Measurements from ENCODE around the gene GNG7. TPM values are rescaled to one million over a fixed set of nuclear protein-coding genes. Genes with fewer than 3 reads are reported as not detected.
"Not testable (repeated sequence)": the region's sequence is repeated elsewhere in the genome, so short reads cannot be mapped to it uniquely, and the experiment has no call there.

GNG7 gene
- total RNA-seq, 1 donor from 2014 or later: 0.96 TPM

DNA sequence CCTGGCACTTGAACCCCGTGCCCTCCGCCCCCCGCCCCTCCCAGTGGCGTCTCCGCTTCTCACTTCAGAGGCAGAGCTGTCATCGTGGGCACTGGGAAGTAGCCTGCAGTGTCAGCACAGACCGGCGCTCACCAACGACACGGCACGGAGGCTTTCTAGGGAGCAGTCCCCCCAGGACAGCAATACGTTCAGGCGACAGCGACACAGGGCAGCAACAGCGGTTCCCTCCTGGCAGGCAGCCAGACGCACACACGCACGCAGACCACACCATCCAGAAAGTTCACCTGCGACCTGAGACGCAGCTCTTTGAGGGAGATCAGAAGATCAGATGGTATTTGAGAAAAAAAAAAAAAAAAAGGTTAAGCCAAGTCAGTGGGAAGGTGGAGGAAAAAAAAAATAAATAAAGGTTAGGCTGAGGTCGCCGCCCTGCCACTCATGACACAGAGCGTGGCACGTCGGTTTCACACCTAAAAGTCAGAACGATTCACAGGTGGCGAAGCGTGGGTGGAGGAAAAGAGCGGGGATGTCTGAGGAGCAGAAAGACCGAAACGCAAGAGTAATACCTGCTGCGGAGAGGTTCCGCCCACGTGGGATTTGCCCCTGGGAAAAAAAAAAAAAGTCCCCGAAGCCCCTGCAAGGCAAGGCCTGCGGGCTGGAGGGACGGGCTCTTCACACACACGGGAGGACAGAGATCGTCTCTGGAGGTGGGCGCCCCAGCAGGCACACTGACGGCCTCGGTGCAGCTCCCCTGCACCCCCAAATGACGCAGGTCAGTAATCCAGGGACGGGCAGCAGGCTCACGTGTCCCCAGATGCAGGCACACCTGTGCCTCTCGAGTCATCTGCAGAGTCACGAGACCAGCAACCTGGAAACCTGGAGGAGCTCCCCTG is 94.5 kb downstream of the GNG7 start:
- DNase-seq (ENCODE audit: low spot score in 2 of 2): peak in 1 of 2 donors; percentile 63
- Histone ChIP-seq H3K27me3 (no peaks in the 10 kb centered on the region), H3K4me1 (peaks cover 3 to 12% of the 10 kb centered on the region in 2 donors), H3K36me3 (no peaks in the 10 kb centered on the region), H3K4me3 (no peak overlapping the region), H3K9me3 (no peaks in the 10 kb centered on the region), H3K27ac (no peak overlapping the region)
- intact Hi-C loops (cut with DNase I): no loop called here
- TF ChIP-seq, protein P1, sequence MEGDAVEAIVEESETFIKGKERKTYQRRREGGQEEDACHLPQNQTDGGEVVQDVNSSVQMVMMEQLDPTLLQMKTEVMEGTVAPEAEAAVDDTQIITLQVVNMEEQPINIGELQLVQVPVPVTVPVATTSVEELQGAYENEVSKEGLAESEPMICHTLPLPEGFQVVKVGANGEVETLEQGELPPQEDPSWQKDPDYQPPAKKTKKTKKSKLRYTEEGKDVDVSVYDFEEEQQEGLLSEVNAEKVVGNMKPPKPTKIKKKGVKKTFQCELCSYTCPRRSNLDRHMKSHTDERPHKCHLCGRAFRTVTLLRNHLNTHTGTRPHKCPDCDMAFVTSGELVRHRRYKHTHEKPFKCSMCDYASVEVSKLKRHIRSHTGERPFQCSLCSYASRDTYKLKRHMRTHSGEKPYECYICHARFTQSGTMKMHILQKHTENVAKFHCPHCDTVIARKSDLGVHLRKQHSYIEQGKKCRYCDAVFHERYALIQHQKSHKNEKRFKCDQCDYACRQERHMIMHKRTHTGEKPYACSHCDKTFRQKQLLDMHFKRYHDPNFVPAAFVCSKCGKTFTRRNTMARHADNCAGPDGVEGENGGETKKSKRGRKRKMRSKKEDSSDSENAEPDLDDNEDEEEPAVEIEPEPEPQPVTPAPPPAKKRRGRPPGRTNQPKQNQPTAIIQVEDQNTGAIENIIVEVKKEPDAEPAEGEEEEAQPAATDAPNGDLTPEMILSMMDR (IDR thresholded peaks at IDR 0.05): no peak

DNA sequence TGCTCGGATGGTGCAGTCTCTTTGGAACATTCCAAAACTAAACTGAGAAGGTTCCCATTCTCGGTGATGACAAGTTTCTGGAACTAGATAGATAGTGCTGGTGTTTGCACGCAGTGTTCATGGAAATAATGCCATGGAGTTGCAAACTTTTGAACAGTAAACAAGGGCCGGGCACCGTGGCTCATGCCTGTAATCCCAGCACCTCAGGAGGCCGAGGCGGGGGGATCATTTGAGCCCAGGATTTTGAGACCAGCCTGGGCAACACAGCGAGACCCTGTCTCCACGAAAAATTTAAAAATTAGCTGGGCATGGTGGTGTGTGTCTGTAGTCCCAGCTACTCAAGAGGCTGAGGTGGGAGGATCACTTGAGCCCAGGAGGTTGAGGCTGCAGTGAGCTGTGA is 95.7 kb downstream of the GNG7 start:
- H3K4me1 ChIP-seq: peaks cover 7 to 21% of the 10 kb centered on the region in 2 donors
- H3K4me3 ChIP-seq; H3K27me3 ChIP-seq; intact Hi-C loops (cut with DNase I); H3K36me3 ChIP-seq; H3K9me3 ChIP-seq; H3K27ac ChIP-seq: not testable (repeated sequence)
- peak in 1 of 2 donors; percentile 30 for DNase-seq (ENCODE audit: low spot score in 2 of 2)

- H3K36me3 ChIP-seq; H3K4me3 ChIP-seq; intact Hi-C loops (cut with DNase I); H3K9me3 ChIP-seq; H3K27ac ChIP-seq; H3K27me3 ChIP-seq: not testable (repeated sequence)
- DNase-seq (ENCODE audit: low spot score in 2 of 2): peak in 1 of 2 donors; percentile 56
- peaks cover 11 to 21% of the 10 kb centered on the region in 2 donors for H3K4me1 ChIP-seq
Observed at GRCh38 chr19:2605889-2606288, 96.6 kb downstream of the GNG7 start.

DNA sequence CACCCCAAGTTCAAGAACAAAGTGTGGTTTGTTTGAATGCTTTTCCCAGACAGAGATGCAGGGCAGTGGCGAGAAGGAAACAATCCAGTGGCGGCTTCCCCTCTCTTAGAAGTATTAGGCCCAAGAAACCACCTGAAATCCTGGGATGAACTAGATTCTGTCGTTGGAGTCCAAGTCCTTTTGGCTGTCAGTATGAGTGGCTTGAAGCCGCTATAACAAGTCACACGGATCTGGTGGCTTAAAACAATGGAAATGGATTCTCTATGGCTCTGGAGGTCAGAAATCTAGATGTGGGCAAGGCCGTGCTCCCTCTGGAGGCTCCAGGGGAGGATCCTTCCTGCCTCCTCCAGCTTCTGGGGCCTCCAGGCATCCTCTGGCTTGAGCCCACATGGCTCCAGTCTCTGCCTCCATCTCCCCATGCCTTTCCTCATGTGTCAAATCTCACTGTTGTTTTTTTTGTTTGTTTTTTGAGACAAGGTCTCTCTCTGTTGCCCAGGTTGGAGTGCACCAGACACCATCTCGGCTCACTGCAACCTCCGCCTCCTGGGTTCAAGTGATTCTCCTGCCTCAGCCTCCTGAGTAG is 97.7 kb downstream of the GNG7 start:
- Histone ChIP-seq H3K27me3 (no peaks in the 10 kb centered on the region), H3K9me3 (no peaks in the 10 kb centered on the region), H3K4me1 (peaks cover 11 to 18% of the 10 kb centered on the region in 2 donors), H3K27ac (peak overlapping the region; percentile 92 to 97), H3K36me3 (no peaks in the 10 kb centered on the region), H3K4me3 (no peak overlapping the region)
- intact Hi-C loops (cut with DNase I): no loop called here
- peak in 1 of 2 donors; percentile 33 for DNase-seq (ENCODE audit: low spot score in 2 of 2)
- TF ChIP-seq, protein P1 (IDR thresholded peaks at IDR 0.05): no peak

GRCh38 chr19:2603334-2603733 is 99.2 kb downstream of the GNG7 start:
- Histone ChIP-seq H3K27me3 (no peaks in the 10 kb centered on the region), H3K4me3 (peak overlapping the region; percentile 38 to 55), H3K27ac (peak overlapping the region; percentile 92 to 97), H3K4me1 (peaks cover 17 to 23% of the 10 kb centered on the region in 2 donors), H3K36me3 (no peaks in the 10 kb centered on the region), H3K9me3 (no peaks in the 10 kb centered on the region)
- intact Hi-C loops (cut with DNase I): loop anchor here (2.0 kb wide), 2 partner anchors 57 to 129 kb away; no protein-coding TSS in a partner anchor
- TF ChIP-seq, protein P1 (IDR thresholded peaks at IDR 0.05): no peak
- peak in 1 of 2 donors; percentile 85 for DNase-seq (ENCODE audit: low spot score in 2 of 2)

GRCh38 chr19:2602391-2603181 is 99.9 kb downstream of the GNG7 start:
- Histone ChIP-seq H3K9me3 (no peaks in the 10 kb centered on the region), H3K27me3 (no peaks in the 10 kb centered on the region), H3K36me3 (no peaks in the 10 kb centered on the region), H3K4me3 (peak overlapping the region; percentile 38 to 55), H3K27ac (peak overlapping the region; percentile 92 to 97), H3K4me1 (peaks cover 17 to 23% of the 10 kb centered on the region in 2 donors)
- intact Hi-C loops (cut with DNase I): loop anchor here (2.0 kb wide), 2 partner anchors 56 to 128 kb away; no protein-coding TSS in a partner anchor
- peak; percentile 81 to 96 for DNase-seq (ENCODE audit: low spot score in 2 of 2)
- TF ChIP-seq, protein P1 (IDR thresholded peaks at IDR 0.05): no peak
